Endothelial cell of umbilical vein (primary cell): ENCODE data around the gene ZNF106. TPM values are rescaled to one million over a fixed set of nuclear protein-coding genes. Genes with fewer than 3 reads are reported as not detected.

Source experiments
- BruUV-seq: library from RNA; stranded (reverse); fragments of 400-500 nt; replicated peaks from 2 replicates; lab custom pipeline; 2021; lab: Mats Ljungman, UMichigan
- CTCF ChIA-PET: fragments of 300-600, 350-600 bp; sonication (Branson Sonifier 250); formaldehyde crosslinking; loops from one replicate; lab custom pipeline; 2021; ENCODE audit warnings: antibody characterized with exemption, inconsistent platforms; lab: Charles Lee
- POLR2A ChIA-PET: fragments of 300-600, 350-600 bp; sonication (Branson Sonifier 250); formaldehyde crosslinking; loops from one replicate; lab custom pipeline; 2021; ENCODE audit warnings: antibody characterized with exemption, inconsistent platforms; lab: Charles Lee
- DNase-seq: peaks from one replicate; pipeline ENCODE4 v3.0.0-alpha.2; 2011; ENCODE audit warnings: low read depth, low spot score
- FAIRE-seq: peaks from 2 replicates; lab custom pipeline; 2011; peaks lifted over from hg19 to GRCh38; lab: Jason Lieb, UNC
- H2AFZ ChIP-seq: 2 replicates; pipeline ENCODE4 v1.6.0; 2012; ENCODE audit warnings: low read depth, low read length, control low read depth, inconsistent platforms
- H3K27ac ChIP-seq: 2 replicates; pipeline ENCODE4 v1.5.1; 2011; ENCODE audit warnings: low read depth, mild to moderate bottlenecking, control low read depth, low read length, moderate library complexity; ENCODE audit not compliant: insufficient read depth
- H3K27me3 ChIP-seq, 2 experiments: 2 replicates each; pipeline versions ENCODE4 v1.6.0 to v1.6.1; 2011; ENCODE audit warnings: low read length in 2 of 2, mixed read lengths in 1 of 2; ENCODE audit not compliant: control insufficient read depth in 2 of 2, insufficient read depth in 2 of 2
- H3K36me3 ChIP-seq, 2 experiments: 2 replicates in 1 of 2; 3 replicates in 1 of 2; pipeline ENCODE4 v1.5.1; 2011; ENCODE audit warnings: low read length in 2 of 2, mild to moderate bottlenecking in 1 of 2, moderate library complexity in 1 of 2; ENCODE audit not compliant: control insufficient read depth in 2 of 2, insufficient read depth in 2 of 2; ENCODE audit errors: extremely low read depth in 1 of 2
- H3K4me1 ChIP-seq: 3 replicates; pipeline ENCODE4 v1.5.1; 2011; ENCODE audit warnings: mild to moderate bottlenecking, low read length; ENCODE audit not compliant: control insufficient read depth, insufficient read depth; ENCODE audit errors: extremely low read depth
- H3K4me2 ChIP-seq: 2 replicates; pipeline ENCODE4 v1.6.1; 2011; ENCODE audit warnings: low read length, control low read depth, mixed read lengths; ENCODE audit not compliant: insufficient read depth
- H3K4me3 ChIP-seq, 3 experiments: fragments of 200-600 bp in 1 of 3; sonication (generic), shearing (Covaris generic) in 1 of 3; replicated peaks in 1 of 3; 2 replicates each; pipeline ENCODE4 v1.5.1; 2011 to 2016; ENCODE audit warnings: control low read depth in 3 of 3, low read length in 3 of 3, mild to moderate bottlenecking in 2 of 3, inconsistent platforms in 1 of 3, low read depth in 1 of 3, moderate library complexity in 1 of 3; ENCODE audit not compliant: insufficient read depth in 1 of 3
- H3K79me2 ChIP-seq: 2 replicates; pipeline ENCODE4 v1.6.0; 2012; ENCODE audit warnings: low read length, inconsistent platforms; ENCODE audit not compliant: control insufficient read depth, insufficient read depth
- H3K9ac ChIP-seq: replicated peaks from 2 replicates; pipeline ENCODE3; 2011; ENCODE audit warnings: low read length, control low read depth; ENCODE audit not compliant: insufficient read depth; ENCODE audit errors: extremely low read depth
- H3K9me1 ChIP-seq: replicated peaks from 3 replicates; pipeline ENCODE4 v1.6.0; 2011; ENCODE audit warnings: mild to moderate bottlenecking, low read length; ENCODE audit not compliant: control insufficient read depth, insufficient read depth; ENCODE audit errors: extremely low read depth
- H3K9me3 ChIP-seq: replicated peaks from 2 replicates; pipeline ENCODE4 v1.5.1; 2012; ENCODE audit warnings: low read length, inconsistent platforms; ENCODE audit not compliant: control insufficient read depth, insufficient read depth
- H4K20me1 ChIP-seq: replicated peaks from 2 replicates; pipeline ENCODE3; 2011; ENCODE audit warnings: mild to moderate bottlenecking, low read length; ENCODE audit not compliant: control insufficient read depth, insufficient read depth; ENCODE audit errors: extremely low read depth
- EZH2 ChIP-seq: IDR thresholded peaks from 2 replicates; pipeline ENCODE4 v1.6.1; 2012; ENCODE audit warnings: borderline replicate concordance, low read depth, mild to moderate bottlenecking, moderate library complexity, low read length, inconsistent platforms; ENCODE audit not compliant: severe bottlenecking
- FOS ChIP-seq: IDR thresholded peaks from 2 replicates; pipeline ENCODE4 v1.6.1; 2011; ENCODE audit warnings: mild to moderate bottlenecking, low read length, moderate library complexity, borderline replicate concordance; ENCODE audit not compliant: insufficient read depth
- GATA2 ChIP-seq: IDR thresholded peaks from 2 replicates; pipeline ENCODE4 v1.7.0; 2011; ENCODE audit warnings: low read depth, mild to moderate bottlenecking, moderate library complexity, mixed read lengths, low read length; ENCODE audit not compliant: insufficient read length, insufficient read depth
- MYC ChIP-seq: IDR thresholded peaks from one replicate; pipeline ENCODE4 v1.6.1; 2011; ENCODE audit warnings: mild to moderate bottlenecking, low read depth, low read length
- POLR2A ChIP-seq: IDR thresholded peaks from 2 replicates; pipeline ENCODE4 v1.6.1; 2012; ENCODE audit warnings: low read depth, mild to moderate bottlenecking, control low read depth, low read length
- POLR2AphosphoS5 ChIP-seq: IDR thresholded peaks from 2 replicates; pipeline ENCODE4 v1.6.1; 2012; ENCODE audit warnings: low read depth, mild to moderate bottlenecking, control low read depth, low read length, moderate library complexity; ENCODE audit not compliant: insufficient read depth
- dilution Hi-C: fragments of 300-500 bp; cut with MboI; formaldehyde crosslinking; loops from one replicate; pipeline ENCODE4 v1.15.0; 2019; ENCODE audit warnings: low sequenced_read_pairs; ENCODE audit not compliant: extremely low pct_ligation_motif_present
- intact Hi-C: fragments of 100-400 bp; cut with micrococcal nuclease; formaldehyde crosslinking; loops from one replicate; pipeline ENCODE4 v1.10.0; 2022
- polyA plus RNA-seq, 4 experiments: library from polyadenylated mRNA; depleted of rRNA in 3 of 4; stranded (reverse) in 3 of 4; unstranded in 1 of 4; fragments of >200 nt; gene quantifications; 2 replicates each; pipeline versions ENCODE4 v1.2.1 to v1.2.3, GENCODE V29; 2011 to 2012; ENCODE audit warnings: missing spikeins in 1 of 4
- total RNA-seq: library from RNA; stranded (reverse); gene quantifications from 2 replicates; pipeline ENCODE4 v1.2.3, GENCODE V29; 2021
- TF ChIP-seq, protein P1 (sequence below), 2 donors: IDR thresholded peaks; 1 replicate in 1 of 2; 2 replicates in 1 of 2; pipeline ENCODE4 v1.5.1; 2011; ENCODE audit warnings: low read length in 2 of 2, mild to moderate bottlenecking in 2 of 2, moderate library complexity in 2 of 2, control low read depth in 1 of 2, inconsistent platforms in 1 of 2, low read depth in 1 of 2; ENCODE audit not compliant: insufficient read depth in 1 of 2; ENCODE audit errors: extremely low read depth in 1 of 2

ZNF106 gene
- total and polyA plus RNA-seq, 2 donors (not counting 3 experiments of a cell fraction or from before 2014, with no cell fraction given), result 18.9 to 53.5 TPM

DNA sequence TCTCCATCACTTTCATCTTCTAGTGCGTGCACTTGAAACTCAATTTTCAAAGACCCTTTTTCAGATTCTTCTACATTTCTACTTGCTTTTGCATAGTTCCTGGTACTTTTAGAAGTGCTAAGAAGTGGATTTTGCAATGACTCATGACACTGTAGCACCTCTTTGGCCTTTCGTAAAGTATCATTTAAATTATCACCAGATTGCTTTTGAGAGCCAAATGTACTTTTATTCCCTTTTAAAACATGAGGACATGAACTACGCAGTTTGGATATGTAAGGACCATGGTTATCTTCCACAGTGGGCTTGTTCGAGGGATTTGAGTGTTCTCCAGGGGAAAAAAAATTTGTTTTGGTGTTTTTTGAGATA is 40.5 kb downstream of the ZNF106 start:
- intact Hi-C loops, result no loop called here
- no peaks in the 10 kb centered on the region for H3K4me1 ChIP-seq
- peaks cover 21 to 24% of the 10 kb centered on the region in 2 experiments for H3K36me3 ChIP-seq
- no peak overlapping the region for H3K4me3 ChIP-seq
- ChIA-PET CTCF (interaction anchor here (1.6 kb wide), 1 partner anchor 26 kb away, joined by 3 read pairs; no protein-coding TSS in a partner anchor), POLR2A (no interaction called here)
- DNase-seq (no peak), FAIRE-seq (no peak)
- peaks cover 9% of the 10 kb centered on the region for H3K79me2 ChIP-seq
- no peak overlapping the region for H2AFZ ChIP-seq
- BruUV-seq, result no TSS peak
- no peaks in the 10 kb centered on the region for H3K27me3 ChIP-seq
- H3K9me3 ChIP-seq, result no peaks in the 10 kb centered on the region
- H3K9ac ChIP-seq, result no peak overlapping the region
- no peak overlapping the region for H3K27ac ChIP-seq
- no peak overlapping the region for H3K4me2 ChIP-seq
- H3K9me1 ChIP-seq, result no peaks in the 10 kb centered on the region
- no peak for TF ChIP-seq POLR2AphosphoS5
- TF ChIP-seq EZH2, result no peak
- no peak for TF ChIP-seq POLR2A
- TF ChIP-seq, protein P1, sequence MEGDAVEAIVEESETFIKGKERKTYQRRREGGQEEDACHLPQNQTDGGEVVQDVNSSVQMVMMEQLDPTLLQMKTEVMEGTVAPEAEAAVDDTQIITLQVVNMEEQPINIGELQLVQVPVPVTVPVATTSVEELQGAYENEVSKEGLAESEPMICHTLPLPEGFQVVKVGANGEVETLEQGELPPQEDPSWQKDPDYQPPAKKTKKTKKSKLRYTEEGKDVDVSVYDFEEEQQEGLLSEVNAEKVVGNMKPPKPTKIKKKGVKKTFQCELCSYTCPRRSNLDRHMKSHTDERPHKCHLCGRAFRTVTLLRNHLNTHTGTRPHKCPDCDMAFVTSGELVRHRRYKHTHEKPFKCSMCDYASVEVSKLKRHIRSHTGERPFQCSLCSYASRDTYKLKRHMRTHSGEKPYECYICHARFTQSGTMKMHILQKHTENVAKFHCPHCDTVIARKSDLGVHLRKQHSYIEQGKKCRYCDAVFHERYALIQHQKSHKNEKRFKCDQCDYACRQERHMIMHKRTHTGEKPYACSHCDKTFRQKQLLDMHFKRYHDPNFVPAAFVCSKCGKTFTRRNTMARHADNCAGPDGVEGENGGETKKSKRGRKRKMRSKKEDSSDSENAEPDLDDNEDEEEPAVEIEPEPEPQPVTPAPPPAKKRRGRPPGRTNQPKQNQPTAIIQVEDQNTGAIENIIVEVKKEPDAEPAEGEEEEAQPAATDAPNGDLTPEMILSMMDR (IDR thresholded peaks at IDR 0.05; ENCODE audit: extremely low read depth in 1 of 2, insufficient read depth in 1 of 2, low read depth in 1 of 2, low read length in 2 of 2), result no peak
- TF ChIP-seq MYC, result no peak
- no peaks in the 10 kb centered on the region for H4K20me1 ChIP-seq
- dilution Hi-C loops, result no loop called here

DNA sequence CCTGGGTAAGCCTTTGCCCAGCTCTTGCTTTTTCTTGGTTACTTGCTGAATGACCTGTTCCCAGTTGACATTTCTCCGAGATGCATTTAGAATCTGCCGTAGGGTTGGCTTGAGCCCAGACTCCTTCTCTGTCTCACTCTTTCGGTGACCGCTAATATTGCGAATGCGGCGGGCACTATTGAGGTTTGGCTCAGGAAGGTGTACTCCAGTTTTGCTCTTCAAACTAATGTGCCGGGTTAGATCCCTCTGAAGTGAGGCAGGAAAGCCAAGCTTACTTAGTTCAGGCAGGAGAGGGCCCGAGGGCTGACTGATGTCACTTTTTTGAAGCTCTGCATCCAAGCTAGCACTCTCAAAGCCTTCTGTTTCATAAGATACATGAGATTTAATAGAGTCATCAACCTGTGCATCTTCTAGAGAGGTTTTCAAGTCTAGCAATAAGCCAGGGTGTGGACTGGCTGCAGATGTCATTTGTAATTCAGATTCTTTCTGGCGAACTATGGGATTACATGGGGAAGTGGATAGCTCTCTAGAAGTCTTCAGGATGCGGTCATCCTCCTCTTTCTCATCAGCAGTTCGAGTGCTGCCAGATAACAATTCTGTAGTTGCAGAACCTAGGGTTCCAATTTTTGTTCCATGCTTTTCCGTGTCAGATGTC is 41.0 kb downstream of the ZNF106 start:
- Histone ChIP-seq H3K79me2 (peaks cover 9% of the 10 kb centered on the region), H3K4me3 (no peak overlapping the region), H3K36me3 (peaks cover 21 to 27% of the 10 kb centered on the region in 2 experiments), H3K27ac (no peak overlapping the region), H2AFZ (no peak overlapping the region), H3K9ac (no peak overlapping the region), H3K27me3 (no peaks in the 10 kb centered on the region), H4K20me1 (no peaks in the 10 kb centered on the region), H3K4me1 (no peaks in the 10 kb centered on the region), H3K9me3 (no peaks in the 10 kb centered on the region), H3K4me2 (no peak overlapping the region), H3K9me1 (no peaks in the 10 kb centered on the region)
- no TSS peak for BruUV-seq
- dilution Hi-C loops (no loop called here), intact Hi-C loops (no loop called here)
- TF ChIP-seq, protein P1 (IDR thresholded peaks at IDR 0.05; ENCODE audit: extremely low read depth in 1 of 2, insufficient read depth in 1 of 2, low read depth in 1 of 2, low read length in 2 of 2), result no peak
- TF ChIP-seq GATA2, result no peak
- TF ChIP-seq EZH2, result no peak
- TF ChIP-seq POLR2A, result no peak
- TF ChIP-seq FOS, result no peak
- no peak for TF ChIP-seq POLR2AphosphoS5
- DNase-seq, result no peak
- FAIRE-seq, result no peak
- ChIA-PET POLR2A (no interaction called here), CTCF (interaction anchor here (1.5 to 1.6 kb wide), 2 partner anchors 22 to 26 kb away, joined by 3 to 4 read pairs; no protein-coding TSS in a partner anchor)
